Renal cortical epithelial cell (primary cell): ENCODE measurements around the gene ATAD2B. TPM values are rescaled to one million over a fixed set of nuclear protein-coding genes. Genes with fewer than 3 reads are reported as not detected.

ENCODE experiments used
- DNase-seq: peaks from one replicate; pipeline ENCODE4 v3.0.0-alpha.2; 2011; ENCODE audit warnings: low read depth
- total RNA-seq: library from RNA; depleted of rRNA; stranded (reverse); fragments of >200 nt; gene quantifications from 2 replicates; pipeline ENCODE4 v1.2.3, GENCODE V29; 2014

Gene ATAD2B
- total RNA-seq, 1 donor from 2014 or later: 16.8 TPM

- DNase-seq: peak; percentile 13
Observed at GRCh38 chr2:23912054-23912453, 14.9 kb downstream of the ATAD2B start.

- DNase-seq: peak; percentile 67
Observed at GRCh38 chr2:23905155-23905554, 21.8 kb downstream of the ATAD2B start.

- peak; percentile 64 for DNase-seq
Observed at GRCh38 chr2:23904692-23905091, 22.2 kb downstream of the ATAD2B start.

- no peak for DNase-seq
Observed at GRCh38 chr2:23904215-23904614, 22.7 kb downstream of the ATAD2B start.

- no peak for DNase-seq
Observed at GRCh38 chr2:23903034-23903433, 23.9 kb downstream of the ATAD2B start.

GRCh38 chr2:23901966-23902846, 24.7 kb downstream of the ATAD2B start:
- peak; percentile 82 for DNase-seq

GRCh38 chr2:23900541-23901322, 26.2 kb downstream of the ATAD2B start:
- peak; percentile 86 for DNase-seq

- no peak for DNase-seq
Observed at GRCh38 chr2:23900133-23900532, 26.8 kb downstream of the ATAD2B start.

- no peak for DNase-seq
Observed at GRCh38 chr2:23871206-23871605, 55.7 kb downstream of the ATAD2B start.

- DNase-seq: no peak
Observed at GRCh38 chr2:23867449-23867848, 59.5 kb downstream of the ATAD2B start.

GRCh38 chr2:23862716-23863426, 64.1 kb downstream of the ATAD2B start:
- no peak for DNase-seq

- DNase-seq: no peak
Observed at GRCh38 chr2:23861952-23862351, 65.0 kb downstream of the ATAD2B start.

GRCh38 chr2:23859983-23860382, 66.9 kb downstream of the ATAD2B start:
- no peak for DNase-seq

- no peak for DNase-seq
Observed at GRCh38 chr2:23859234-23859633, 67.7 kb downstream of the ATAD2B start.

- DNase-seq: no peak
Observed at GRCh38 chr2:23850564-23851256, 76.2 kb downstream of the ATAD2B start.

GRCh38 chr2:23844905-23845304, 82.0 kb downstream of the ATAD2B start:
- no peak for DNase-seq

- peak; percentile 64 for DNase-seq
Observed at GRCh38 chr2:23843051-23843976, 83.6 kb downstream of the ATAD2B start.

GRCh38 chr2:23839919-23840578, 86.9 kb downstream of the ATAD2B start:
- DNase-seq: no peak

GRCh38 chr2:23838996-23839395, 87.9 kb downstream of the ATAD2B start:
- no peak for DNase-seq

- DNase-seq: no peak
Observed at GRCh38 chr2:23838581-23838980, 88.3 kb downstream of the ATAD2B start.
